ENCODE results near the gene OPRL1. TPM values are rescaled to one million over a fixed set of nuclear protein-coding genes. Genes with fewer than 3 reads are reported as not detected.
A peak's percentile ranks its signal among the peaks of the same experiment; 100 is the strongest.
"Not testable (repeated sequence)": the region's sequence is repeated elsewhere in the genome, so short reads cannot be mapped to it uniquely, and the experiment has no call there.

Gene OPRL1
- polyA plus RNA-seq, 1 donor from 2014 or later, result 3.7 TPM

DNA sequence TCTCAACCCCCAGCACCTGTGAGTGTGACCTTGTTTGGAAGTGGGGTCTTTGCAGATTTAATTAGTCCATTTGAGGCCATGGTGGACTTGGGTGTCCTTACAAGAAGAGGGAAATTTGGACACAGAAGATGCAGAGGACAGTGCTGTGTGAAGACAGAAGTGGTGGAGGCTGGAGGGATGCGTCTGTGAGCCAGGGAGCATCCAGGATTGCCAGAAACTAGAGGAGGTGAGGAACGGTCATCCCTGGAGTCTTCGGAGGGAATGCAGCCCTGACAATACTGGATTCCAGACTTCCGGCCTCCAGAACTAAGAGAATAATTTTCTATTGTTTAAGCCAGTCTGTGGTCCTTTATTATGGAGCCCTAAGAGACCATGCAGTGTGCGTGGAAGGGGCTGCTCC, 50.4 kb downstream of the OPRL1 start:
- Mint-ChIP-seq H3K27me3 (peaks cover 4% of the 10 kb centered on the region), H3K4me1 (no peaks in the 10 kb centered on the region), H3K36me3 (no peaks in the 10 kb centered on the region), H3K9me3 (peaks cover 0 to 3% (median 3%) of the 10 kb centered on the region in 3 donors), H3K27ac (no peak overlapping the region), H3K4me3 (no peak overlapping the region)

GRCh38 chr20:64130876-64131275, 51.0 kb downstream of the OPRL1 start:
- Mint-ChIP-seq H3K36me3 (no peaks in the 10 kb centered on the region), H3K4me1 (no peaks in the 10 kb centered on the region), H3K27ac (no peak overlapping the region), H3K27me3 (peaks cover 4% of the 10 kb centered on the region), H3K4me3 (no peak overlapping the region), H3K9me3 (peaks cover 0 to 3% (median 3%) of the 10 kb centered on the region in 3 donors)

- H3K9me3 Mint-ChIP-seq, result peaks cover 0 to 3% (median 3%) of the 10 kb centered on the region in 3 donors
- peaks cover 4% of the 10 kb centered on the region for H3K27me3 Mint-ChIP-seq
- no peak overlapping the region for H3K4me3 Mint-ChIP-seq
- H3K4me1 Mint-ChIP-seq, result no peaks in the 10 kb centered on the region
- H3K27ac Mint-ChIP-seq, result no peak overlapping the region
- H3K36me3 Mint-ChIP-seq, result no peaks in the 10 kb centered on the region
Measured at GRCh38 chr20:64131406-64131805, 51.5 kb downstream of the OPRL1 start.

GRCh38 chr20:64133951-64134407, 54.1 kb downstream of the OPRL1 start:
- no peaks in the 10 kb centered on the region for H3K36me3 Mint-ChIP-seq
- H3K27me3 Mint-ChIP-seq, result peaks cover 4% of the 10 kb centered on the region
- no peak overlapping the region for H3K27ac Mint-ChIP-seq
- H3K4me3 Mint-ChIP-seq, result no peak overlapping the region
- H3K4me1 Mint-ChIP-seq, result no peaks in the 10 kb centered on the region
- no peaks in the 10 kb centered on the region for H3K9me3 Mint-ChIP-seq

DNA sequence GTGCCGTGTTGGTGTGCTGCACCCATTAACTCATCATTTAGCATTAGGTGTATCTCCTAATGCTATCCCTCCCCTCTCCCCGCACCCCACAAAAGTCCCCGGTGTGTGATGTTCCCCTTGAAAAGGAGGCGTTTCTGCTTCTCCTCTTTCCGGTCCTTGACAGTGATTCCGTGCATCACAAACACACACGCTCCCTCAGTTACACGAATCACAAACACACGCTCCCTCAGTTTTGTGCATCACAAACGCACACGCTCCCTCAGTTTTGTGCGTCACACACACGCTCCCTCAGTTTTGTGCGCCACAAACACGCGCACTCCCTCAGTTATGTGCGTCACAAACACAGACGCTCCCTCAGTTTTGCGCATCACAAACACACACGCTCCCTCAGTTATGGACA, 54.9 kb downstream of the OPRL1 start:
- H3K27ac Mint-ChIP-seq, H3K36me3 Mint-ChIP-seq, H3K9me3 Mint-ChIP-seq, H3K27me3 Mint-ChIP-seq, H3K4me3 Mint-ChIP-seq, H3K4me1 Mint-ChIP-seq: not testable (repeated sequence)

GRCh38 chr20:64136004-64136710, 56.3 kb downstream of the OPRL1 start:
- Mint-ChIP-seq H3K4me3 (no peak overlapping the region), H3K27ac (no peak overlapping the region), H3K27me3 (peaks cover 3% of the 10 kb centered on the region), H3K36me3 (no peaks in the 10 kb centered on the region), H3K9me3 (no peaks in the 10 kb centered on the region), H3K4me1 (no peaks in the 10 kb centered on the region)

- H3K4me1 Mint-ChIP-seq, result no peaks in the 10 kb centered on the region
- no peaks in the 10 kb centered on the region for H3K9me3 Mint-ChIP-seq
Measured at GRCh38 chr20:64137598-64138031, 57.7 kb downstream of the OPRL1 start.

DNA sequence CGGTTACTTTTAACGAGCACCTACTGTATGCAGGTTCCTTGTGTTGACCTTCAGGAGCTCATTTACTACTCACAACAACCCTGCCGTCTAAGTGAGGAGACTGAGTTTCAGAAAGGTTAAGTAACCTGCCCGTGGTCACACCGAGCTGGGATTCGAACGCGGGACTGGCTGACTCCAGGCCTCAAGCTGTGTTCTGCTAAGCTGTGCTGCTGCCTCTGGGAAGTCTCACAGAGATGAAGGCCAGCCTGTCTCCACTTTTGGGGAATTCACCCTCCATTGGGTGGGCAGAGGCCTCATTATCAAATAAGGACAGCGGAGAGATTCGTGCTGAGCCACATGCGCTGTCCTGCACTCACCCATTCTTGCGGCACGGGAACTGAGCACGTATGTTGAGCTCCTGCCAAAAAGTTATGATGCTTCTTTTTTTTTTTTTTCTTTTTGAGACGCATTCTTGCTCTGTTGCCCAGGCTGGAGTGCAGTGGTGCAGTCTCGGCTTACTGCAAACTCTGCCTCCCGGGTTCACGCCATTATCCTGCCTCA, 58.5 kb downstream of the OPRL1 start:
- Mint-ChIP-seq H3K4me1 (no peaks in the 10 kb centered on the region), H3K4me3 (no peak overlapping the region), H3K36me3 (no peaks in the 10 kb centered on the region), H3K27ac (no peak overlapping the region), H3K27me3 (peaks cover 3% of the 10 kb centered on the region), H3K9me3 (no peaks in the 10 kb centered on the region)

More at GRCh38 chr20:64137598-64138031, 57.7 kb downstream of the OPRL1 start:
- Mint-ChIP-seq H3K27ac (no peak overlapping the region), H3K4me3 (no peak overlapping the region), H3K27me3 (peaks cover 3% of the 10 kb centered on the region), H3K36me3 (no peaks in the 10 kb centered on the region)

GRCh38 chr20:64139199-64140060, 59.5 kb downstream of the OPRL1 start:
- Mint-ChIP-seq H3K4me1 (no peaks in the 10 kb centered on the region), H3K27me3 (peaks cover 3% of the 10 kb centered on the region), H3K36me3 (no peaks in the 10 kb centered on the region), H3K4me3 (no peak overlapping the region), H3K27ac (no peak overlapping the region), H3K9me3 (peaks cover 0 to 3% (median 2%) of the 10 kb centered on the region in 3 donors)

GRCh38 chr20:64140061-64140931, 60.4 kb downstream of the OPRL1 start:
- Mint-ChIP-seq H3K4me1 (no peaks in the 10 kb centered on the region), H3K9me3 (peaks cover 2 to 11% (median 4%) of the 10 kb centered on the region in 3 donors), H3K27me3 (peaks cover 3% of the 10 kb centered on the region), H3K4me3 (no peak overlapping the region), H3K27ac (peak overlapping the region in 1 of 3 donors; percentile 31), H3K36me3 (no peaks in the 10 kb centered on the region)

- H3K27me3 Mint-ChIP-seq, result peaks cover 3% of the 10 kb centered on the region
- H3K36me3 Mint-ChIP-seq, result no peaks in the 10 kb centered on the region
- peaks cover 2 to 11% (median 4%) of the 10 kb centered on the region in 3 donors for H3K9me3 Mint-ChIP-seq
- no peaks in the 10 kb centered on the region for H3K4me1 Mint-ChIP-seq
- H3K27ac Mint-ChIP-seq, result no peak overlapping the region
- H3K4me3 Mint-ChIP-seq, result no peak overlapping the region
Measured at GRCh38 chr20:64140956-64141355, 61.1 kb downstream of the OPRL1 start.

DNA sequence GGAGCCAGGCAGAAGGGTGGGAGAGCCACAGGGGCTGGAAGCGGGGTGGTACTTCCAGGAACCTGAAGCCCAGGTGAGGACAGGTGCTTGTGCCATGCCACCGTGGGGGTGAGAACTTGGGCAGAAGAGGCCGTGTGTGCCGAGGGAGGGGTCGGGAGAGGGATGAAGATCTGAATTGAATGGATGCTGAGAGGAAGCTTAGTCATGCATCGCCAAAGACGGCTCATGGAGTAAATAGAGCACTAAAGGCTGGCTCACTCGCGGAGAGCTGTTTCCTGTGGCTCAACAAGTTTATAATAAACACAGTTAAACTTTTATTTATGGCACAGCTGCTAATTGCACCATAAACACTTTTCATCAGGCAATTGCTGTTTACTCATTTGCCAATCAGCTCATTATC, 62.7 kb downstream of the OPRL1 start:
- Mint-ChIP-seq H3K4me3 (no peak overlapping the region), H3K9me3 (peaks cover 2 to 11% (median 4%) of the 10 kb centered on the region in 3 donors), H3K36me3 (no peaks in the 10 kb centered on the region), H3K4me1 (no peaks in the 10 kb centered on the region), H3K27ac (no peak overlapping the region), H3K27me3 (peaks cover 3% of the 10 kb centered on the region)

GRCh38 chr20:64143018-64143801, 63.3 kb downstream of the OPRL1 start:
- H3K4me3 Mint-ChIP-seq, result no peak overlapping the region
- H3K27ac Mint-ChIP-seq, result no peak overlapping the region
- no peaks in the 10 kb centered on the region for H3K4me1 Mint-ChIP-seq
- no peaks in the 10 kb centered on the region for H3K36me3 Mint-ChIP-seq
- peaks cover 2 to 11% (median 4%) of the 10 kb centered on the region in 3 donors for H3K9me3 Mint-ChIP-seq
- H3K27me3 Mint-ChIP-seq, result peaks cover 3% of the 10 kb centered on the region
